Sigmoid colon (tissue), 3 donors: ENCODE data around the gene MAPK10.

Experiments used
- POLR2A ChIP-seq, 2 donors: fragments of 450-650 bp; IDR thresholded peaks; one replicate each; pipeline ENCODE4 v1.6.1; 2016; ENCODE audit warnings: antibody characterized with exemption in 2 of 2, mild to moderate bottlenecking in 2 of 2, moderate library complexity in 2 of 2
- TF ChIP-seq, protein P1 (sequence below), 4 experiments: fragments of 450-650 bp in 3 of 4; fragments of 200-600 bp in 1 of 4; IDR thresholded peaks; one replicate each; pipeline ENCODE4 v1.5.1; 2016 to 2019; ENCODE audit warnings: antibody characterized with exemption in 4 of 4, mild to moderate bottlenecking in 3 of 4, moderate library complexity in 2 of 4

DNA sequence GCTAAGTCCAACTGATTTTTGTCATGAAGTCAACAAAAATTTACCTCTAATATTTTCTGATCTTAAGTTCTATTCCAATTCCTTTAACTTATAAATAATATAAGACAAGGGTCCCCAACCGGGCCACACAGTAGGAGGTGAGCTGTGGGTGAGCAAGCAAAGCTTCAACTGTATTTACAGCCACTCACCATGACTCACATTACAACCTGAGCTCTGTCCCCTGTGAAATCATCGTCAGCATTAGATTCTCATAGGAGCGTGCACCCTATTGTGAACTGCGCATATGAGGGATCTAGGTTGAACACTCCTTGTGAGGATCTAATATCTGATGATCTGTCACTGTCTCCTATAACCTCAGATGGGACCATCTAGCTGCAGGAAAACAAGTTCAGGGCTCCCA, 227.4 kb downstream of the MAPK10 start:
- TF ChIP-seq, protein P1, sequence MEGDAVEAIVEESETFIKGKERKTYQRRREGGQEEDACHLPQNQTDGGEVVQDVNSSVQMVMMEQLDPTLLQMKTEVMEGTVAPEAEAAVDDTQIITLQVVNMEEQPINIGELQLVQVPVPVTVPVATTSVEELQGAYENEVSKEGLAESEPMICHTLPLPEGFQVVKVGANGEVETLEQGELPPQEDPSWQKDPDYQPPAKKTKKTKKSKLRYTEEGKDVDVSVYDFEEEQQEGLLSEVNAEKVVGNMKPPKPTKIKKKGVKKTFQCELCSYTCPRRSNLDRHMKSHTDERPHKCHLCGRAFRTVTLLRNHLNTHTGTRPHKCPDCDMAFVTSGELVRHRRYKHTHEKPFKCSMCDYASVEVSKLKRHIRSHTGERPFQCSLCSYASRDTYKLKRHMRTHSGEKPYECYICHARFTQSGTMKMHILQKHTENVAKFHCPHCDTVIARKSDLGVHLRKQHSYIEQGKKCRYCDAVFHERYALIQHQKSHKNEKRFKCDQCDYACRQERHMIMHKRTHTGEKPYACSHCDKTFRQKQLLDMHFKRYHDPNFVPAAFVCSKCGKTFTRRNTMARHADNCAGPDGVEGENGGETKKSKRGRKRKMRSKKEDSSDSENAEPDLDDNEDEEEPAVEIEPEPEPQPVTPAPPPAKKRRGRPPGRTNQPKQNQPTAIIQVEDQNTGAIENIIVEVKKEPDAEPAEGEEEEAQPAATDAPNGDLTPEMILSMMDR (IDR thresholded peaks at IDR 0.05), result no peak
- TF ChIP-seq POLR2A (IDR thresholded peaks at IDR 0.05), result no peak
